GM21526 (cell line): Measurements from ENCODE around the gene NXN.
"Not testable (repeated sequence)": the region's sequence is repeated elsewhere in the genome, so short reads cannot be mapped to it uniquely, and the experiment has no call there.

Experiments used
- ATAC-seq: cut with Tn5 transposase; IDR thresholded peaks from one replicate; pipeline ENCODE4 v1.9.1; 2021; ENCODE audit warnings: moderate library complexity; ENCODE audit not compliant: unreplicated experiment, low FRiP score

NXN gene

DNA sequence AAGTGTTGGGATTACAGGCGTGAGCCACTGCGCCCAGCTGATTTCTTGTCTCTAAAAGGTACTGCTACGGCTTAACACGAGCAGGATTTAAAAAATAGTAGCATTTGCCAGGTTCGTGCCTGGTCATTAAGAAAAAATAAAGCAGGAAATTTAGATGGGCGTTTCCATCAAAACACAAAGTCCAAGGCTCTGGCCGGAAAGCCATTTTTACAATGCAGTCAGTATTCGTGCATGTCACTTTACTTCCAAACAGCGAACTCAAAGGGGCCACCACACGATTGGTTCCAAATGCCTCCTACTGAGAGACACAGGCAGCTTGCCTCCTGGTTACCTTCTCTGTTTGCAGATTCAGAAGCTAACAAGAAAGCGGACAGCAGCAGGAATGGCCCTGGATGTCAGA is 131.2 kb downstream of the NXN start:
- no peak for ATAC-seq

DNA sequence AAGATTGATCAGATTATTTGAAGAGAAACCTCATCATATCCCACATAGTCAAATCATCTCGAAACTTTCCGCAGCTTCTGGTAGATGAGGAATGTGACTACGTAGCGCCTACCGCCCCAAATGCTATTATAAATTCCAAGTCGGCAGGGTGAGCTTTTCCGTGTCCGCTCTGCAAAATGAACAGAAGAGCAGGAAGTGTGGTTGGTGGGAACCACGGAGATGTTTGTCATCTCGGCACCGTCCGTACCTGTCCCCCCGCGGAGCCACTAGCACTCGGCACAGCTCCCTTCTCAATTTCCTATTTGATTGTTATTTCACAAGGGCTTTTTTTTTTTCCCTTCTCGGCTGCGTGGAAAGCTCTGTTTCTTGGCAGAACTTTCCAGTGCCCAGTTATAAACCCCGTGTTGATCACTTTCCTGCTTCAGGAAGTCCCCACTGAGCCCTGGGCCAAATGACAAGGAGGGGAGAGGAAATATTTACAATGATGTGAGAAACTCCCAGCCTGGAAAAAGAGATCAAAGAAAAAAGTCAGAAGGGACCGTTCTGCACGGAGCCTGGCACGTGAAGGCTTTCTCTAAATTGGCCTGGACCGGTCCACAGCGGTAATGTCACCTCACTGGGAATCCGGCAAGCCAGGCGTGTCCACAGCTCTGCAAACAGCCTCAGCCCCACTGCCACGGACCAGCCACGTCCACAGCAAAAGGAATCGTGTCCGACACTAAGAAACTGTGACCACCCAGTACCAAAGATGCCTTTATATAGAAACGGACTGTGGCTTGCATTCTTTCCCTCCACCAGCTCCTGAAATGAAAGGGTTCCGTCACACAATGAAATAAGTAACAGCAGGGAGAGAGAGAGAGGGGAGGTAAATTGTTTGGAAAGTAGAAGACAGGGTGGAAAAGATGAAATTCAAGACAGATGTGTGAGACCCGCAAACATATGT is 132.4 kb downstream of the NXN start:
- ATAC-seq, result no peak

DNA sequence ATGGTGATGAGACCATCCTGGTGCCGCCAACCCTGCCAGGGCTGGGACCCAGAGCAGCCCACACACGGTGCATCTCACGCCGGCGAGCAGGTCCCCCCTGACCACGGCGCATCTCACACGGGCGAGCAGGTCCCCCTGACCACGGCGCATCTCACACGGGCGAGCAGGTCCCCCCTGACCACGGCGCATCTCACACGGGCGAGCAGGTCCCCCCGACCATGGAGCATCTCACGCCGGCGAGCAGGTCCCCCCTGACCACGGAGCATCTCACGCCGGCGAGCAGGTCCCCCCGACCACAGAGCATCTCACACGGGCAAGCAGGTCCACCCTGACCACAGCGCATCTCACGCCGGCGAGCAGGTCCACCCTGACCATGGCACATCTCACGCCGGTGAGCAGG is 138.3 kb downstream of the NXN start:
- no peak for ATAC-seq

- no peak for ATAC-seq
Observed at GRCh38 chr17:838486-838885, 141.1 kb downstream of the NXN start.

DNA sequence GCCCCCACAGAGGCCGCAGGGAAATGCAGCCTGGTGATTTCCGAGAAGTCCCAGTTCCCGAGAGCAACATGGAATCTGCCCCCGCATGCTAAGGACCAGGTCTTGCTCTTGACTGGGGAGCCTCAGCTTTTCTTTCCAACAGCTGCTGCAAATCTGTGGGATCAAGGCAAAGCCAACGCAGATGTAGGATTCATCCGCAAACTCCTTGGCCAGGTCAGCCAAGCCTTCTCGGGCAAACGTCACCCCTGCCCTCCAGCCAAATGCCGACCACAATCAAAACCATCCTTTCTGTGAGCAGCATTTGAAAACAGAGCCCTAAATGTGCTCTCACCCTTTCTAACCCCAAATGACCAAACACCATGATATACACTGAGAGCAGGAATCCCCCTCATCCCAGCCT is 143.4 kb downstream of the NXN start:
- ATAC-seq, result no peak

DNA sequence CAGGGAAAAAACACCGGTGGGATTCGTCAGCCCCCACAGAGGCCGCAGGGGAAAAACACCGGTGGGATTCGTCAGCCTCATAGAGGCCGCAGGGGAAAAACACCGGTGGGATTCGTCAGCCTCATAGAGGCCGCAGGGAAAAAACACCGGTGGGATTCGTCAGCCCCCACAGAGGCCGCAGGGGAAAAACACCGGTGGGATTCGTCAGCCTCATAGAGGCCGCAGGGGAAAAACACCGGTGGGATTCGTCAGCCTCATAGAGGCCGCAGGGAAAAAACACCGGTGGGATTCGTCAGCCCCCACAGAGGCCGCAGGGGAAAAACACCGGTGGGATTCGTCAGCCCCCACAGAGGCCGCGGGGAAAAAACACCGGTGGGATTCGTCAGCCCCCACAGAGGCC is 143.9 kb downstream of the NXN start:
- not testable (repeated sequence) for ATAC-seq

GRCh38 chr17:835263-835662 is 144.3 kb downstream of the NXN start:
- ATAC-seq, result no peak

GRCh38 chr17:834136-834535 is 145.4 kb downstream of the NXN start:
- no peak for ATAC-seq

- no peak for ATAC-seq
Observed at GRCh38 chr17:830950-831349, 148.6 kb downstream of the NXN start.

GRCh38 chr17:830381-830780 is 149.2 kb downstream of the NXN start:
- no peak for ATAC-seq

GRCh38 chr17:829614-830013 is 150.0 kb downstream of the NXN start:
- not testable (repeated sequence) for ATAC-seq

DNA sequence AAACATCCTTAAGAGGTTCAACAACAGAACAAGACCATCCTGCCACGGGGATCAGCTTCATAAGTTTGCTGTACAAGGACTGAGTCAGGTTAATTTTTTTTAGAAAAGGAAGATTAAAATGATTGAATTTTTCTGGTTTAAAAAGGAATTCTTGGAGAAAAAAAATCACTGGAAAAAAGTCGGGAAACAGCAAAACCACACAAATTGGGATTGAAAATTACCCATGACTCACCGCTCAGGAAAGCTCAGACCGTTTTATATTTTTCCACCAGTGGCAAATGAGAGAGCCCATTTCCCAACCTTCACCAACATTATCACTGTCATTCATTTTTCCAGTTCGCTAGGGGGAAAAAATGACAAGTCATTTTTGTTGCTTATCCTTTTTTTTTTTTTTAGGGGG is 150.8 kb downstream of the NXN start:
- no peak for ATAC-seq

GRCh38 chr17:826778-827177 is 152.8 kb downstream of the NXN start:
- no peak for ATAC-seq

DNA sequence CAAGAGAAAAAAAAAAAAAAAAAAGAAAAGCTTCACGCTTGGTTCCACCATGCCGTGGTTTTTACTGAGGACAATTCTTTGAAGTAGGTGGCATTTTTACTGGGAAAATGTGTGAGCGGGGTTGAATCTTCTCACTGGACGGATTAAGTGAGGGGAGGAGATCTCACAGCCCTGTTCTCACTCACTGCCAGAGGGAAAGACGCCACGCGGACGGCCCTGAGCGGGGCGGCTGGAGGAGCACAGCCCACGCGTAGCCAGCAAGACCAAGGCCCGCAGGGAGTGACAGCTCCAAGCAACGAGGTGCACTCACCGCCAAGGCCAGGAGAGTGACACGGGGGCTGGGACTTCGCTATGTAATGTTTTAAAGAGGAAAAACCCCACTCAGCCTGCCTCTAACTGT is 154.4 kb downstream of the NXN start:
- no peak for ATAC-seq

DNA sequence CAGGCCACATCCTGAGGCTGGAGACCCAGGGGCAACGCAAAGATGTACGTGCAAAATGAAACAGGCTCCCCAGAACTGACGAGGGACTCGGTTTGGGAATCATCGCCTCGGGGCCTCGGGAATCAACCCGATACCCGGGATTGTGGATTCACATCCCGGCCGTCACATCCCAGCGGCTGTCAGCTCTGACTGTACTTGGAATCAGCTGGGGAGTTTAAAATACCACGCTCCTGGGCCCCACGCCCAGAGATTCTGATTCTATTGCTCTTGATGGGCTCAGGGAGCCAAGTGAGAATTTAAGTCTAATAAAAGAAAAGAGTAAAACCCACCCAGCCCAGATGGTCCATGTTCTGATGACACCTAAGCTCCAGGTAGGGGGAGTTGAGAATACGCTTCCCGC is 155.2 kb downstream of the NXN start:
- ATAC-seq, result no peak

DNA sequence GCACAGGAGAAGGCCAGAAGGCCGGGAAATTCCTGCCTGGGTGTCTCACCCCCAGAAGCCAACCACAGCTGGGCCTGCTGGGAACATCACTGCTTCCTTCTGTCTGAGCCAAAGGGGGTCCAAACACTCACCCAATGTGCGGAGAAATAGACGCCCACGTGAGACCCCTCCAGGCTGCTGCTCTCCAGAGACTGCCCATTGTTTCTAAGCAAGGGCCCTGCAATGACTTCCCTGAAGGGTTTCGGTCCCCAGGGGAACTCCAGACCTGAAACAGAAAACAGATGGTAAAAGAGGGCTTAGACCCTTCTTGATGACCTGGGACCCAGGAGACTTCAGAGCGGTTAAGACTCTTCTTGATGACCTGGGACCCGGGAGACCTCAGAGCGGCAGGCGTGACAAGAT is 156.1 kb downstream of the NXN start:
- ATAC-seq, result no peak

GRCh38 chr17:819251-819650 is 160.3 kb downstream of the NXN start:
- no peak for ATAC-seq

DNA sequence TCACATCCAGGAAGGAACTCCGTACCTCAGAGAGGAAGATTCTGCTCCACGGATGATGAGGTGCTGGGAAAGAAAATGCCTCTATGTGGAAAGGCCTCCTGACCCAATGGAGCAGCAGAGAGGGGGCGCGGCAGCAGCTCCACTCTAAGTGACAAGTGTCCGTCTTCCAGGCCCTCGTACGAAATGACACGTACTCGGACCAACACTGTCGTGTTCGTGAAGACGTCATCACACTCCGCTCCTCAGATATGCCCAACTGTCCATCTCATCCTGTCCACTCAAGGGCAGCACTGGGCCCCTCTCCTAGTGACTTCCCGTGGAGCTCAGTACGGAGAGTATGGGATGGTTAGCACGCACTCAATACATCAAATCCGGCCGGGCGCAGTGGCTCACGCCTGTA is 165.2 kb downstream of the NXN start:
- no peak for ATAC-seq

- no peak for ATAC-seq
Observed at GRCh38 chr17:812638-813204, 166.9 kb downstream of the NXN start.

GRCh38 chr17:811051-811784 is 168.4 kb downstream of the NXN start:
- ATAC-seq, result no peak

- ATAC-seq, result no peak
Observed at GRCh38 chr17:807523-808294, 171.9 kb downstream of the NXN start.
